SJSA1 (cell line): ENCODE data around the gene HENMT1. TPM values are rescaled to one million over a fixed set of nuclear protein-coding genes. Genes with fewer than 3 reads are reported as not detected.
"Not testable (repeated sequence)": the region's sequence is repeated elsewhere in the genome, so short reads cannot be mapped to it uniquely, and the experiment has no call there.

ENCODE experiments used
- DNase-seq, 2 experiments: peaks; one replicate each; pipeline ENCODE4 v3.0.0-alpha.2; 2015 to 2020; ENCODE audit warnings: low spot score in 2 of 2, low read depth in 1 of 2
- H3K27ac ChIP-seq: fragments of 250-450 bp; sonication (Bioruptor Pico); 2 replicates; pipeline ENCODE4 v1.5.1; 2020; ENCODE audit warnings: mild to moderate bottlenecking, moderate library complexity
- H3K27me3 ChIP-seq: fragments of 250-450 bp; sonication (Bioruptor Pico); replicated peaks from 2 replicates; pipeline ENCODE4 v1.5.1; 2020; ENCODE audit warnings: mild to moderate bottlenecking, moderate library complexity
- H3K36me3 ChIP-seq: fragments of 250-450 bp; sonication (Bioruptor Pico); 2 replicates; pipeline ENCODE4 v1.5.1; 2020; ENCODE audit warnings: mild to moderate bottlenecking
- H3K4me1 ChIP-seq: fragments of 250-450 bp; sonication (Bioruptor Pico); replicated peaks from 2 replicates; pipeline ENCODE4 v1.6.1; 2021; ENCODE audit warnings: mild to moderate bottlenecking
- H3K4me3 ChIP-seq: fragments of 250-450 bp; sonication (Bioruptor Pico); 2 replicates; pipeline ENCODE4 v1.5.1; 2020; ENCODE audit warnings: mild to moderate bottlenecking
- H3K9me3 ChIP-seq: fragments of 250-450 bp; sonication (Bioruptor Pico); replicated peaks from 2 replicates; pipeline ENCODE4 v1.5.1; 2020; ENCODE audit warnings: mild to moderate bottlenecking
- total RNA-seq: library from RNA; depleted of rRNA; stranded (reverse); fragments of >200 nt; shearing (Covaris generic); gene quantifications from 2 replicates; pipeline ENCODE4 v1.2.3, GENCODE V29; 2014

Gene HENMT1
- total RNA-seq, 1 experiment from 2014 or later = 0.58 TPM

DNA sequence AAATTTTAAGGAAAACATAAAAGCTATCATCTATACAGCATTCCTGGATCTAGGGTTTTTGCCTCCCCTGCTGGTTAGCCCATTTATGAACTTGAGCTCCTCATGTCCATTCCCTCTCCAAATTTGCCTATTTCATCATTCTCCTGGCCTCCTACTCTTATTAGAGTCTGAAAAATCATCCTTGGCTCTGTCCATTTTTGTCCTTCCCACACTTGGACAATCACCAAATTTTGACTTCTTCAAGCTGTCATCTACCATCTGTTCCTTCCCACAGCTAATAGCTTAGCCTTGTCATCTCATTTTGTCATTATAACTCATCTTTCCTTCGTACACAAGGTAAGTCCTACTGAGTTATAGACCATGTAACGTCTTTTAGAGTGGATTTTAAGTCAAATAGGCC lies 2.2 kb upstream of the HENMT1 start:
- Histone ChIP-seq H3K4me1 (peaks cover 6% of the 10 kb centered on the region), H3K27ac (no peak overlapping the region), H3K36me3 (no peaks in the 10 kb centered on the region), H3K9me3 (peaks cover 3% of the 10 kb centered on the region; the same call in 1 of the 2 replicates), H3K4me3 (no peak overlapping the region), H3K27me3 (peaks cover 7% of the 10 kb centered on the region)
- no peak for DNase-seq

DNA sequence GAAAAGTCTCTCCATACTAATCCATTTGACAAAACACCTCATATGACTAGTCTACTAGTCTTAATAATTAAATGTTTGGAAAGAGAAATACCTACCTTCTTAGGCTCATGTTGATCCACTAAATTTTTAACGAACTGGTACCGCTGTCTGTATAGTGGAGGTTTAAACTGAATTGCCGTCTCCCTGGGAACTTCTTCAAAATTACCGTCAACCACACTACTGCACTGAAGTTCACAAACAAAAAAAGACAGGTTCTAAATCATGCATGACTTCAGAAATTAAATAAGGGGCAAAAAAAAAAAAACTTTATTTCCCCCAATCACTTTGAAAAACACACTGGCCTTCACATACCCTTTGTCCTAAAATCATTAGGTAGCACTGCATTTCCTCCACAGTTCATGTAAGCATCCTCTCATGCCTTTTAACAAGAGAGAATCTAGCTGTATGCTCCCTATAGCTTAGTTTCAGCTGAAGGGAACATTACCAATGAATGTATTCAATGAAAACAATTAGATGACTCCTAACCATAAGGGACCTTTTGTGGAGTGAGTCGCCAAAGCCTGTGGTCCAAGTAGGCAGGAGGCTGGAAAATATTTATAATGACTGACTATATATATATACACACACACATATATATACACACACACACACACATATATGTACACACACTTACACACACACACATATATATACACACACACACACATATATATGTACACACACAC lies 3.4 kb downstream of the HENMT1 start:
- peaks cover 11% of the 10 kb centered on the region for H3K27me3 ChIP-seq
- no peak for DNase-seq
- peaks cover 3% of the 10 kb centered on the region; the same call in 1 of the 2 replicates for H3K9me3 ChIP-seq
- no peak overlapping the region for H3K27ac ChIP-seq
- H3K4me3 ChIP-seq = no peak overlapping the region
- H3K4me1 ChIP-seq = peaks cover 6% of the 10 kb centered on the region
- H3K36me3 ChIP-seq = no peaks in the 10 kb centered on the region

DNA sequence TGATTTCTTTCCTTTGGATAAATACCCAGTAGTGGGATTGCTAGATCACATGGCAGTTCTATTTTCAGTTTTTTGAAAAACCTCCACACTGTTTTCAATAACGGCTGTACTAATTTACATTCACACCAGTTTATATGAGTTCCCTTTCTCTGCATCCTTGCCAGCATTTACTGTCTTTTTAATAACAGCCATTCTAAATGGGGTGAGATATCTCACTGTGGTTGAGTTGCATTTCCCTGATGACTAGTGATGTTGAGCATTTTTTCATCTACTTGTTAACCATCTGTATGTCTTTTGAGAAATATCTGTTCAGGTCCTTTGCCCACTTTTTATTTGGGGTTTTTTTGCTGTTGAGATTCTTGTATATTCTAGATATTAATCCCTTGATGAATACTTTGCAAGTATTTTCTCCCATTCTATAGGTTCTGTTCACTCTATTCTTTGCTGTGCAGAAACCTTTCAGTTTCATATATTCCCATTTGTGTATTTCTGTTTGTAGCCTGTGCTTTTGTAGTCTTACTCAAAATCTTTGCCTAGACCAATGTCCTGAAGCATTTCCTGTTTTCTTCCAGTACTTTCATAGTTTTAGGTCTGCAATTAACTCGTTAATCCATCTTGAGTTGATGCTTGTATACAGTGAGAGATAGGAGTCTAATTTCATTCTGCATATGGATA lies 7.3 kb downstream of the HENMT1 start:
- Histone ChIP-seq H3K27ac (no peak overlapping the region), H3K36me3 (no peaks in the 10 kb centered on the region), H3K27me3 (0 out of 2 replicates have a peak, but pooled peaks cover 9% of the 10 kb centered on the region), H3K4me1 (no peaks in the 10 kb centered on the region), H3K4me3 (no peak overlapping the region), H3K9me3 (no peaks in the 10 kb centered on the region)
- DNase-seq = no peak

DNA sequence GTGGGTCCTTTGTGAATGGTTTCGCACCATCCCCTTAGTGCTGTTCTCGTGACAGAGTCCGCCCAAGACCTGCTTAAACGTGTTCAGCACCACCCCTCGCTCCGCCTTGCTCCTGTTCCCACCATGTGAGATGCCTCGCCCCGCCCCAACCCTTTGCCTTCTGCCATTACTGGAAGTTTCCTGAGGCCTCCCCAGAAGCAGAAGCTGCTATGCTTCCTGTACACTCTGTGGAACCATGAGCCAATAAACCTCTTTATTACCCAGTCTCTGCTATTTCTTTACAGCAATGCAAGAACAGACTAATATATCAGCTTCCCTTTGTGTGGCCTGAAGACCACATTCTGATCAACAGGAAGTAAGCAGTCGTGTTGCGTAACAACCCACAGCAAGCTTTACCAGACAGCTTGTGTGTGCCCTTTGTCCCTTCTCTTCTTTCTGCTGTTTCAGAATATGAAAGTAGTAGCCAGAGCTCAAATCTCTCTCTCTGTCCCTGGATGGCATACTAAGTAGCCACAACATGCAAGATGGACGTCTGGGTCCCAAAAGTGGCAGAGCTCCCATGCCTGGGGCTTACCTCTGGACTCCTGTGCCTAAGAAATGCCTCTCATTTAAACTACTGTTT lies 14.1 kb downstream of the HENMT1 start:
- Histone ChIP-seq H3K36me3 (no peaks in the 10 kb centered on the region), H3K27me3 (no peaks in the 10 kb centered on the region), H3K9me3 (no peaks in the 10 kb centered on the region), H3K27ac (no peak overlapping the region), H3K4me1 (no peaks in the 10 kb centered on the region), H3K4me3 (no peak overlapping the region)
- peak in 1 of 2 experiments; percentile 11 for DNase-seq

DNA sequence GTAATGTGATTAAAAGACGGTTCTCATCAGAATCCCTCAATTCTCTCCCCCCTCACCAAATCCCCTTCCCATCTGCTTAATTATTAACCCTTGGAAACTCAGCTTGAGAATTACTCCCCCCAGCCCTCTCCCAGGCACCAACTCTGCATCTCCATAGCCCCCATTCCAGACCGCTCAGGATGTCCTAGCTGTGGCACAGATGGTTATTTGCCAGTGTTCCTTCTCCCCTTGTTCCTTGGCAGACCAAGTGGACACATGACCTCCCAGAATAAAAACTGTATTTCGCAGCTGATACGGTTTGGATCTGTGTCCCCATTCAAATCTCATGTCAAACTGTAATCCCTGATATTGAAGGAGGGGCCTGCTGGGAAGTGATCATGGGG lies 14.6 kb downstream of the HENMT1 start:
- no peak overlapping the region for H3K27ac ChIP-seq
- H3K4me1 ChIP-seq = no peaks in the 10 kb centered on the region
- no peaks in the 10 kb centered on the region for H3K36me3 ChIP-seq
- DNase-seq = no peak
- no peak overlapping the region for H3K4me3 ChIP-seq
- no peaks in the 10 kb centered on the region for H3K9me3 ChIP-seq
- H3K27me3 ChIP-seq = no peaks in the 10 kb centered on the region

DNA sequence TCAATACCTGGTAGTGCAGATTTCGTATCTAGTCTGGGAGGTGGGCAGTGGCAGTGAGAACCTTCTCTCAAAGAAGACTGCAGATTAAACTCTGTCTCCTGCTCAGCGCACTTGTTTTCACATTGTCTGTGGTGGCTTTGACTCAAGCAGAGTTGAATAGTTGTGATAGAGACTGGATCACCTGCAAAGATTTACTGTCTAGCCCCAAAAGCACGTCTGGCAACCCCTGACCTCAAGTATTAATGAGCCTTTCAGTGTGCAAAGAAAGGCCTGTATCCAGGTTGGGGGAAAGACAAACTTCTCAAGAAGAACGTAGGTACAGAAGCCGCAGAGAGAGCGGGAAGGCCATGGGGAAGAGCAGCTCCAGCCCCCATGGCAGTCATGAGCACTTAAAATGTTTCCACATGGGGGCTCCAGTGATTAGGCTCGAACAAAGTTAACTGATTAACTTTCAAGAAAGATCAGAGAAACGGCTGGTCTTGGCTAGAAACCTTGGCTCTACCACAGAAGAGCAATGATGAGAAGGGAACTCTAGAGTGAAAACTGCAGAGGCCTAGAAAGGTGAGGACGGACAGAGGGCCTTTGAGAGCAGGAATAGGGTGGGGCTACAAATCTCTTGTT lies 15.2 kb downstream of the HENMT1 start:
- Histone ChIP-seq H3K9me3 (no peaks in the 10 kb centered on the region), H3K27me3 (no peaks in the 10 kb centered on the region), H3K36me3 (no peaks in the 10 kb centered on the region), H3K4me3 (no peak overlapping the region), H3K4me1 (no peaks in the 10 kb centered on the region), H3K27ac (no peak overlapping the region)
- no peak for DNase-seq

DNA sequence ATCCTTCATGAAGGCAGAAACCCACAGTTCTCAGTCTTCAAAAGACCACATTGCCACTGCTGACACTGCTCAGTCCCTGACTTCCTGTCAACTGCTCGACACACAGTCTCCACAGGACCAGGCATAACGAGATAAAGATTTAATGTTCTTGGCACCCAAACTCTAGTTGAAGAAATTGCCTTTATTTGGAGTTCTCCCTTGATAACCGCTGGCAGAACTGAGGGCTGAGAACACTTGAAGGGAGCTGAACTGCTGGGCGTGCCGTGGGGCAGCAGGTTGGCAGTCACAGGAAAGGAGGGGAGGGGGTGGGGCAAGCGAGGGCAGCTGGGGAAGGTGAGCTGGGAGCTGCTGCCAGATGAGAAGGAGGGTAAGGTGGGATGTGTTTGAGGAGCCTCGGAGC lies 15.9 kb downstream of the HENMT1 start:
- Histone ChIP-seq H3K4me1 (no peaks in the 10 kb centered on the region), H3K9me3 (no peaks in the 10 kb centered on the region), H3K27me3 (no peaks in the 10 kb centered on the region), H3K4me3 (no peak overlapping the region), H3K36me3 (no peaks in the 10 kb centered on the region), H3K27ac (no peak overlapping the region)
- no peak for DNase-seq

- DNase-seq = peak in 1 of 2 experiments; percentile 36
- no peak overlapping the region for H3K27ac ChIP-seq
- no peak overlapping the region for H3K4me3 ChIP-seq
- no peaks in the 10 kb centered on the region for H3K9me3 ChIP-seq
- H3K36me3 ChIP-seq = no peaks in the 10 kb centered on the region
- no peaks in the 10 kb centered on the region for H3K27me3 ChIP-seq
- H3K4me1 ChIP-seq = no peaks in the 10 kb centered on the region
Observed at GRCh38 chr1:108643492-108644335, 17.2 kb downstream of the HENMT1 start.

GRCh38 chr1:108640863-108641262 lies 20.0 kb downstream of the HENMT1 start:
- not testable (repeated sequence) for DNase-seq, H3K36me3 ChIP-seq, H3K4me3 ChIP-seq, H3K27ac ChIP-seq, H3K4me1 ChIP-seq, H3K9me3 ChIP-seq, H3K27me3 ChIP-seq

DNA sequence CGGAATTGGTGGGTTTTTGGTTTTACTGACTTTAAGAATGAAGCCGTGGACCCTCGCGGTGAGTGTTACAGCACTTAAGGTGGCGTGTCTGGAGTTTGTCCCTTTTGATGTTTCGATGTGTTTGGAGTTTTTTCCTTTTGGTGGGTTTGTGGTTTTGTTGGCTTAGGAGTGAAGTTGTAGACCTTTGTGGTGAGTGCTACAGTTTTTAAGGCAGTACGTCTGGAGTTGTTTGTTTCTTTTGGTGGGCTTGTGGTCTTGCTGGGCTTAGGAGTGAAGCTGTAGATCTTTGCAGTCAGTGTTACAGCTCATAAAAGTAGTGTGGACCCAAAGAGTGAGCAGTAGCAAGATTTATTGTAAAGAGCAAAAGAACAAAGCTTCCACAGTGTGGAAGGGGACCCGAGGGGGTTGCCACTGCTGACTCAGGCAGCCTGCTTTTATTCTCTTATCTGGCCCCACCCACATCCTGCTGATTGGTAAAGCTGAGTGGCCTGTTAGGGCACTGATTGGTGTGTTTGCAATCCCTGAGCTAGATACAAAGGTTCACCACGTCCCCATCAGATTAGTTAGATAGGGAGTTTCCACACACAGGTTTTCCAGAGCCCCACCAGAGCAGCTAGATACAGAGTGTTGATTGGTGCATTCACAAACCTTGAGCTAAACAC lies 20.9 kb downstream of the HENMT1 start:
- Histone ChIP-seq H3K9me3 (no peaks in the 10 kb centered on the region), H3K4me1 (no peaks in the 10 kb centered on the region), H3K27ac (no peak overlapping the region), H3K27me3 (no peaks in the 10 kb centered on the region), H3K36me3 (peaks cover 10% of the 10 kb centered on the region), H3K4me3 (no peak overlapping the region)
- DNase-seq = no peak

DNA sequence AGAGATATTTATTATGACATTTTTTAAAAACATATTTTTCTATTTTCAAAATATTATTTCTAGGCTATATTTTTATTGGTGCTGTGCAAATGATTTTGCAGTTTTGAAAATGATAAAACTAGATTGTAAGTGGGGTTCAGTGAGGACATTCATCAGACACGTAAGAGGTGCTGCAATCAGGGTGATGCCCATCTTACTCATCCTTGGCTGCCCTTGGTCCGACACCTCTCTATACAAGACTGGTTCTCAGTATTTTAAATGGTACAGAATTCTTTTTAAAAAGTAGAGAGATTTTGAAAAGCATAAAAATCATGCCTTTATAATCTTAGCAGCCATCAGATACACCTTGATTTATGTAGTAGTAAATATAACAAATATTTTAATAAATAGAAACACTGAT lies 24.0 kb downstream of the HENMT1 start:
- Histone ChIP-seq H3K27ac (no peak overlapping the region), H3K36me3 (peaks cover 13% of the 10 kb centered on the region), H3K27me3 (no peaks in the 10 kb centered on the region), H3K9me3 (no peaks in the 10 kb centered on the region), H3K4me1 (no peaks in the 10 kb centered on the region), H3K4me3 (no peak overlapping the region)
- no peak for DNase-seq

GRCh38 chr1:108634521-108634920 lies 26.4 kb downstream of the HENMT1 start:
- DNase-seq = no peak
- Histone ChIP-seq H3K27ac (no peak overlapping the region), H3K4me3 (no peak overlapping the region)

GRCh38 chr1:108628665-108629064 lies 32.2 kb downstream of the HENMT1 start:
- DNase-seq = no peak
- no peak overlapping the region for H3K27ac ChIP-seq
- H3K4me1 ChIP-seq = no peaks in the 10 kb centered on the region
- H3K36me3 ChIP-seq = peaks cover 24% of the 10 kb centered on the region
- H3K4me3 ChIP-seq = no peak overlapping the region
- no peaks in the 10 kb centered on the region for H3K9me3 ChIP-seq
- H3K27me3 ChIP-seq = no peaks in the 10 kb centered on the region

More at GRCh38 chr1:108634521-108634920, 26.4 kb downstream of the HENMT1 start:
- Histone ChIP-seq H3K4me1 (no peaks in the 10 kb centered on the region), H3K27me3 (no peaks in the 10 kb centered on the region), H3K36me3 (peaks cover 31% of the 10 kb centered on the region), H3K9me3 (no peaks in the 10 kb centered on the region)
